Measurements from ENCODE around the gene ARMCX6. TPM values are rescaled to one million over a fixed set of nuclear protein-coding genes. Genes with fewer than 3 reads are reported as not detected.

The ARMCX6 gene
- total and polyA plus RNA-seq, 2 of the 4 experiments (the other 2 are of a cell fraction) = 29.0 to 81.3 TPM

DNA sequence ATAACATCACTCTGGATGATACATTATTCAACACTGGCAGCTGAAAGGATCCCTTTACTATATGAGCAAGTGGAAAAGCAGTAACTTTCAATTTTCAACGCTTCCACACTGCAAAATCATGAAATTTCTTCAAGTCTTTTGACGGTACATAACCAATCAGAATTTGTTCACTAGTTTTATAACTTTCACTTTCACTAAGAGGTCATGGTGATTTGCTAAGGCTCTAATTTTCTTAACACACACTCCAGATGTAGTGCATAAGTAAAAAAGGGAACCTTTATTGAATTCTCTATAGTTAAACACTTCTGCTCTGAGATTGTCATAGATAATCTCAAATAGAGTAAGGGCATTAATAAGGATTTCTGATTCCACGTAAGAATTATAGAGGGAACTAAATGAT is 37.7 kb upstream of the ARMCX6 start:
- no peak overlapping the region for H3K23ac ChIP-seq (ENCODE audit: low read depth, low read length)
- H3K56ac ChIP-seq (ENCODE audit: extremely low read depth, insufficient read depth, low read length) = no peak overlapping the region
- dilution Hi-C loops (cut with HindIII; ENCODE audit: low sequenced_read_pairs, unreplicated experiment) (no loop called here), intact Hi-C loops (cut with micrococcal nuclease) (no loop called here), in situ Hi-C loops (cut with MboI; ENCODE audit: low sequenced_read_pairs) (no loop called here)
- DNase-seq (no peak), ATAC-seq (ENCODE audit: low read depth) (no peak)
- no peak overlapping the region for H3K14ac ChIP-seq (replicated peaks; ENCODE audit: low read depth, low read length)
- no peak overlapping the region for H3K4me3 ChIP-seq (ENCODE audit: insufficient read depth, low read depth, low read length)
- peaks cover 15% of the 10 kb centered on the region; the same call in 1 of the 2 replicates for H3K36me3 ChIP-seq (ENCODE audit: control insufficient read depth, insufficient read depth, low read length)
- no TSS peak for BruUV-seq (replicated peaks)
- no peak overlapping the region for H2AK9ac ChIP-seq (replicated peaks; ENCODE audit: low read depth, low read length, poor library complexity)
- H3K79me1 ChIP-seq (ENCODE audit: low read depth in 1 of 2, low read length in 2 of 2) = peaks cover 0 to 3% of the 10 kb centered on the region in 2 experiments; a peak in 2 of 4 replicates
- no peak overlapping the region for H4K8ac ChIP-seq (ENCODE audit: low read depth in 2 of 2, low read length in 2 of 2)
- no peak overlapping the region for H4K5ac ChIP-seq (ENCODE audit: low read depth, low read length)
- no peaks in the 10 kb centered on the region; the same call in 1 of the 2 replicates for H4K20me1 ChIP-seq (ENCODE audit: insufficient read depth, low read length)
- H2AFZ ChIP-seq (replicated peaks; ENCODE audit: low read length, poor library complexity) = no peak overlapping the region
- no peak overlapping the region for H3K4me2 ChIP-seq (ENCODE audit: low read depth, low read length)
- ChIA-PET POLR2A (ENCODE audit: unreplicated experiment) (no interaction called here), CTCF (no interaction called here)
- H2AK5ac ChIP-seq (ENCODE audit: low read depth, low read length) = no peak overlapping the region
- H3K9ac ChIP-seq (ENCODE audit: low read depth, low read length) = no peak overlapping the region
- no peaks in the 10 kb centered on the region for H3K9me3 ChIP-seq (ENCODE audit: control insufficient read depth, insufficient read depth, low read length)
- no peak for TF ChIP-seq MXI1 (IDR thresholded peaks at IDR 0.05; ENCODE audit: borderline replicate concordance, low read depth, low read length)
- TF ChIP-seq NFE2L2 (IDR thresholded peaks at IDR 0.05; ENCODE audit: low read depth, low read length) = no peak
- no peak for TF ChIP-seq RCOR1 (IDR thresholded peaks at IDR 0.05; ENCODE audit: insufficient replicate concordance, low read length)
- TF ChIP-seq SMC3 (IDR thresholded peaks at IDR 0.05; ENCODE audit: low read depth, low read length) = no peak
- no peak for TF ChIP-seq RFX5 (IDR thresholded peaks at IDR 0.05; ENCODE audit: low read depth, low read length)
- no peak for TF ChIP-seq MAZ (IDR thresholded peaks at IDR 0.05; ENCODE audit: borderline replicate concordance, low read depth, low read length)
- TF ChIP-seq CTCF (conservative IDR thresholded peaks at IDR 0.05; ENCODE audit: low read depth, low read length) = no peak
- TF ChIP-seq USF2 (IDR thresholded peaks at IDR 0.05; ENCODE audit: low read depth, low read length) = no peak
- no peak for TF ChIP-seq CEBPB (IDR thresholded peaks at IDR 0.05; ENCODE audit: low read depth, low read length)
- H3K4me1 ChIP-seq (ENCODE audit: control insufficient read depth, insufficient read depth, low read length) = peaks cover 1% of the 10 kb centered on the region
- no peaks in the 10 kb centered on the region for H3K27me3 ChIP-seq (ENCODE audit: control insufficient read depth, insufficient read depth, low read length)
- H2BK15ac ChIP-seq (ENCODE audit: low read depth, low read length) = no peak overlapping the region
- peaks cover 4% of the 10 kb centered on the region; the same call in 1 of the 2 replicates for H3K9me1 ChIP-seq (ENCODE audit: insufficient read depth, low read length)
- H2BK120ac ChIP-seq (ENCODE audit: low read depth, low read length) = no peak overlapping the region
- no peak overlapping the region for H3K4ac ChIP-seq (ENCODE audit: low read depth, low read length)
- no peak overlapping the region for H3K27ac ChIP-seq (ENCODE audit: insufficient read depth, low read length)
- H4K91ac ChIP-seq (ENCODE audit: insufficient read depth, low read depth, low read length) = no peak overlapping the region
- H3K18ac ChIP-seq (ENCODE audit: low read depth, low read length) = no peak overlapping the region
- H2BK20ac ChIP-seq (ENCODE audit: low read depth, low read length) = no peak overlapping the region
- no CpG with 5 or more reads among the region's 3 CpGs for WGBS, 2 experiments (ENCODE audit: extremely low coverage in 2 of 2, insufficient read length in 1 of 2)
- H2BK5ac ChIP-seq (ENCODE audit: low read depth, low read length, poor library complexity, severe bottlenecking) = no peak overlapping the region

Measured in IMR-90 (cell line).